Sigmoid colon (tissue), 7 donors: Measurements from ENCODE around the gene RNF135. TPM values are rescaled to one million over a fixed set of nuclear protein-coding genes. Genes with fewer than 3 reads are reported as not detected.
"Not testable (repeated sequence)": the region's sequence is repeated elsewhere in the genome, so short reads cannot be mapped to it uniquely, and the experiment has no call there.

Experiments
- DNase-seq: peaks from one replicate; pipeline ENCODE4 v3.0.0-alpha.2; 2019
- H3K27ac ChIP-seq, 4 donors: fragments of 200-600 bp; sonication (generic); one replicate each; pipeline ENCODE4 v1.5.1; 2016 to 2019; ENCODE audit warnings: mild to moderate bottlenecking in 1 of 4
- H3K27me3 ChIP-seq, 3 donors: fragments of 200-600 bp; sonication (generic); one replicate each; pipeline ENCODE4 v1.5.1; 2019; ENCODE audit warnings: mild to moderate bottlenecking in 1 of 3
- H3K36me3 ChIP-seq, 4 donors: fragments of 200-600 bp; sonication (generic); one replicate each; pipeline ENCODE4 v1.5.1; 2016 to 2019
- H3K4me1 ChIP-seq, 4 donors: fragments of 200-600 bp; sonication (generic); one replicate each; pipeline ENCODE4 v1.5.1; 2017 to 2019
- H3K4me3 ChIP-seq, 4 donors: fragments of 200-600 bp; sonication (generic); one replicate each; pipeline ENCODE4 v1.5.1; 2017 to 2019; ENCODE audit warnings: mild to moderate bottlenecking in 2 of 4, moderate library complexity in 1 of 4
- H3K9me3 ChIP-seq, 4 donors: fragments of 200-600 bp in 3 of 4; sonication (generic) in 3 of 4; one replicate each; pipeline versions ENCODE4 v1.5.1 to v1.6.1; 2013 to 2019
- CTCF ChIP-seq, 4 experiments: fragments of 450-650 bp in 3 of 4; fragments of 200-600 bp in 1 of 4; IDR thresholded peaks; one replicate each; pipeline ENCODE4 v1.5.1; 2016 to 2019; ENCODE audit warnings: antibody characterized with exemption in 4 of 4, mild to moderate bottlenecking in 3 of 4, moderate library complexity in 2 of 4
- EP300 ChIP-seq, 4 donors: sonication (generic); formaldehyde crosslinking; IDR thresholded peaks; one replicate each; pipeline ENCODE4 v1.6.1; 2017; ENCODE audit warnings: antibody characterized with exemption in 4 of 4
- POLR2A ChIP-seq, 2 donors: fragments of 450-650 bp; IDR thresholded peaks; one replicate each; pipeline ENCODE4 v1.6.1; 2016; ENCODE audit warnings: antibody characterized with exemption in 2 of 2, mild to moderate bottlenecking in 2 of 2, moderate library complexity in 2 of 2
- POLR2AphosphoS5 ChIP-seq, 4 donors: sonication (generic); formaldehyde crosslinking; IDR thresholded peaks; one replicate each; pipeline ENCODE4 v1.6.1; 2017; ENCODE audit warnings: antibody characterized with exemption in 4 of 4
- WGBS, 2 donors: extraction: QIAGEN DNeasy Blood & Tissue Kit; methylation state at CpG; one replicate each; pipeline ENCODE4 v1.1.7; 2013; 5-methylcytosine and 5-hydroxymethylcytosine counted together
- intact Hi-C: fragments of 100-400 bp; cut with DNase I; formaldehyde crosslinking; loops from one replicate; pipeline ENCODE4 v1.15.1; 2023
- polyA plus RNA-seq, 3 donors: library from polyadenylated mRNA; stranded (reverse); fragments of 200-250 nt; gene quantifications; one replicate each; pipeline ENCODE4 v1.2.3, GENCODE V29; 2013
- total RNA-seq, 4 donors: library from RNA; depleted of rRNA; stranded (reverse); fragments of >200 nt; gene quantifications; one replicate each; pipeline ENCODE4 v1.1.0, GENCODE V29; 2016
- donor health status: healthy with polysubstance abuse.
- donor health status: Bipolar disorder and iron deficiency.
- donor health status: healthy.

Gene RNF135
- total and polyA plus RNA-seq, 7 donors = 13.0 to 28.2 (median 19.0) TPM

GRCh38 chr17:30975042-30975820, 4.4 kb downstream of the RNF135 start:
- Histone ChIP-seq H3K27me3 (no peaks in the 10 kb centered on the region), H3K9me3 (no peaks in the 10 kb centered on the region), H3K4me3 (no peak overlapping the region), H3K4me1 (peaks cover 0 to 26% (median 2%) of the 10 kb centered on the region in 4 donors), H3K27ac (no peak overlapping the region), H3K36me3 (peaks cover 0 to 11% (median 0%) of the 10 kb centered on the region in 4 donors)
- TF ChIP-seq POLR2AphosphoS5 (IDR thresholded peaks at IDR 0.05) = no peak
- TF ChIP-seq EP300 (IDR thresholded peaks at IDR 0.05) = no peak
- TF ChIP-seq CTCF (IDR thresholded peaks at IDR 0.05) = no peak
- TF ChIP-seq POLR2A (IDR thresholded peaks at IDR 0.05) = no peak
- WGBS, 2 donors = 94 to 95% methylated on average over 8 of the region's 8 CpGs
- intact Hi-C loops = no loop called here
- no peak for DNase-seq

- H3K4me1 ChIP-seq, H3K27me3 ChIP-seq, H3K27ac ChIP-seq, H3K4me3 ChIP-seq, H3K9me3 ChIP-seq, DNase-seq, intact Hi-C loops: not testable (repeated sequence)
- H3K36me3 ChIP-seq = peaks cover 0 to 13% (median 4%) of the 10 kb centered on the region in 4 donors
- 94 to 98% methylated on average over 19 to 22 of the region's 33 CpGs for WGBS, 2 donors
Observed at GRCh38 chr17:30979919-30980318, 9.1 kb downstream of the RNF135 start.

GRCh38 chr17:30981531-30982519, 11.0 kb downstream of the RNF135 start:
- Histone ChIP-seq H3K9me3 (no peaks in the 10 kb centered on the region), H3K36me3 (peaks cover 0 to 24% (median 15%) of the 10 kb centered on the region in 4 donors), H3K27me3 (no peaks in the 10 kb centered on the region), H3K4me3 (no peak overlapping the region), H3K27ac (no peak overlapping the region), H3K4me1 (no peaks in the 10 kb centered on the region)
- DNase-seq = no peak
- 88 to 89% methylated on average over 8 of the region's 8 CpGs for WGBS, 2 donors
- intact Hi-C loops = no loop called here
- TF ChIP-seq POLR2AphosphoS5 (IDR thresholded peaks at IDR 0.05) = no peak

- intact Hi-C loops = no loop called here
- Histone ChIP-seq H3K27ac (no peak overlapping the region), H3K4me1 (no peaks in the 10 kb centered on the region), H3K4me3 (no peak overlapping the region), H3K27me3 (no peaks in the 10 kb centered on the region), H3K9me3 (no peaks in the 10 kb centered on the region), H3K36me3 (peaks cover 0 to 33% (median 15%) of the 10 kb centered on the region in 4 donors)
- TF ChIP-seq POLR2AphosphoS5 (IDR thresholded peaks at IDR 0.05) = no peak
- TF ChIP-seq EP300 (IDR thresholded peaks at IDR 0.05) = no peak
- TF ChIP-seq POLR2A (IDR thresholded peaks at IDR 0.05) = no peak
- TF ChIP-seq CTCF (IDR thresholded peaks at IDR 0.05) = no peak
- 91 to 99% methylated on average over 1 of the region's 1 CpG for WGBS, 2 donors
- DNase-seq = no peak
Observed at GRCh38 chr17:30982855-30983254, 12.0 kb downstream of the RNF135 start.

- H3K4me3 ChIP-seq = no peak overlapping the region
- DNase-seq = no peak
- intact Hi-C loops = no loop called here
- H3K4me1 ChIP-seq = no peaks in the 10 kb centered on the region
- 89 to 93% methylated on average over 3 of the region's 3 CpGs for WGBS, 2 donors
- peaks cover 0 to 83% (median 8%) of the 10 kb centered on the region in 4 donors for H3K36me3 ChIP-seq
- H3K27me3 ChIP-seq = no peaks in the 10 kb centered on the region
- no peak overlapping the region for H3K27ac ChIP-seq
- no peak for TF ChIP-seq CTCF (IDR thresholded peaks at IDR 0.05)
- no peak for TF ChIP-seq POLR2AphosphoS5 (IDR thresholded peaks at IDR 0.05)
- no peak for TF ChIP-seq POLR2A (IDR thresholded peaks at IDR 0.05)
- no peak for TF ChIP-seq EP300 (IDR thresholded peaks at IDR 0.05)
- H3K9me3 ChIP-seq = no peaks in the 10 kb centered on the region
Observed at GRCh38 chr17:30990458-30990857, 19.6 kb downstream of the RNF135 start.
